OCI-LY7 (cell line): ENCODE measurements around the gene PRKAG2.

Source experiments
- CTCF ChIP-seq: fragments of 200-600 bp; sonication (generic); conservative IDR thresholded peaks from 2 replicates; pipeline ENCODE4 v1.5.1; 2014; ENCODE audit warnings: mild to moderate bottlenecking, antibody characterized with exemption, low read length, moderate library complexity, mixed read lengths
- EZH2phosphoT487 ChIP-seq: fragments of 200-600 bp; sonication (generic); IDR thresholded peaks from 2 replicates; pipeline ENCODE4 v1.6.1; 2018; ENCODE audit warnings: low read depth, borderline replicate concordance, mild to moderate bottlenecking, mixed run types, antibody characterized with exemption, low read length, moderate library complexity, mixed read lengths

DNA sequence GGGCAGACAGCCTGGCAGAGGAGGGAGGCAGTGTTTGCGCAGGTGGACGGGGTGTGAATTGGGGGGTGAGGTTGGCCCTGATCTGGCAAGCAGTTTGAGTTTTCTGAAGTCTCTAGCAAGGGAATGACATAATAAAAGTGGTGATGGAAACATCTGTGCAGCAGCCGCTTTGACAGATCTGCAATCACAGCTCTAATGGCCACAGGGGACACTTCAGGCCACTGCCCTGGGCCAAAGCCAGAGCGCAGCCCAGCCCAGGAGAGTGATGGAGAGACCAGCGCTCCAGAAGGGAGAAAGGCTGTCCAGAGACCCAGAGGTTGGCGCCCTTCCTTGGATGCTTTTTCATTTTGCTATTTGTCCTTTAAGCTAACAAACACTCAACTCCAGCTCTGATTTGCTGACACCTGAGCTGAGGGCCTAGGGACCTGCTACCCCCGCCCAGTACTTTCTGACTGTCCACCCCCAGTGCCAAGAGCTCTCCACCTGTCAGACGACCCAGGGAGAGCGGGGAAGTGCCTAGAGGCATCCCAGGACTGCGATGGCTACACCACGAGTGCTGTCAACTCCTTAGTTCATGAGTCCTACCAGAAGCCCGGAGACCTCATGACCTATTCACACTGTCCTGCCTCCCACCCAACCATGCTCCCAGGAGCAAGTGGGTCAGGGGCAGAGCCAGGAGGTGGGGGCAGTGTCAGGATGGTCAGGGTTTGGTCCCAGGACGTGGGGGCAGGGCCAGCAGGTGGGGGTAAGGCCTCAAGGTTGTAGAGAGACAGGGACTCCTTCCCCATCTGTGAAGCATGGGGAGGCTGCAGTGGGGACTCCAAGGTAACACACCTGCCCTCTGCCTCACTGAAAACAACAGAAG is 112.6 kb downstream of the PRKAG2 start:
- no peak for TF ChIP-seq CTCF
- TF ChIP-seq EZH2phosphoT487 = no peak
